ENCODE data around the gene DPEP1.

The DPEP1 gene

GRCh38 chr16:89576153-89577054 is 37.0 kb upstream of the DPEP1 start:
- Histone ChIP-seq H3K4me1 (ENCODE audit: control insufficient read depth in 1 of 2, insufficient read depth in 1 of 2, low read depth in 1 of 2, low read length in 1 of 2) (peaks cover 15 to 17% of the 10 kb centered on the region in 2 experiments), H3K9me3 (no peaks in the 10 kb centered on the region), H3K27ac (no peak overlapping the region), H3K36me3 (no peaks in the 10 kb centered on the region), H3K27me3 (peaks cover 74% of the 10 kb centered on the region), H3K4me3 (ENCODE audit: low read depth in 1 of 2, low read length in 1 of 2) (no peak overlapping the region)
- TF ChIP-seq CTCF (IDR thresholded peaks at IDR 0.05): no peak

DNA sequence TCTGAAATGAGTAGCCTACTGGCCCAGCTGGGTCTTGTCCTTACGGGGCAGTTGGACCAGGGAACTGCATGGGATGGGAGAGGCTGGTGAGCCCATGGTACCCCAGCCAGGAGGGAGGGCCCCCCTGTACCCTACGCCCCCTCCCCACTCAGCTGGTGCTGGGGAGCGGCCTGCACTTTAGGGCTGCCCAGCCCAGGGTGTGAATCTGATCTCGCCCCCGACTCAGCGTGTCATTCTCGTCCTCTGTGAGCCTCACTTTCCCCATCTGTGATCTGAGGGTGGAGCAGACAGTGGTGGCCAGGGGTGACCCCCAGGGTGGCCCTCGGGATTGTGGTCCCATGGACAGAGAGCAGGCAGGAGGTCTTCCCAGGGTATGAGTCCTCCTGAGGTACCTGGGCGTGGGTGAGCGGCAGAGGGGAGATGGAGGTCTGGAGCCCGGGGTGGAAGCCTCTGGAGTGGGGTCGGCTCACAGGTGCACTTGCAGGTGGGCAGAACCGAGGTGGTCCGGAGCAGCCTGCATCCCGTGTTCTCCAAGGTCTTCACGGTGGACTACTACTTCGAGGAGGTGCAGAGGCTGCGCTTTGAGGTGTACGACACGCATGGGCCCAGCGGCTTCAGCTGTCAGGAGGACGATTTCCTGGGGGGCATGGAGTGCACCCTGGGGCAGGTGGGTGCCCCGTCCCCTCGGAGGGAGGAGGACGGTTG is 36.2 kb upstream of the DPEP1 start:
- Histone ChIP-seq H3K9me3 (no peaks in the 10 kb centered on the region), H3K36me3 (no peaks in the 10 kb centered on the region), H3K4me3 (ENCODE audit: low read depth in 1 of 2, low read length in 1 of 2) (no peak overlapping the region), H3K4me1 (ENCODE audit: control insufficient read depth in 1 of 2, insufficient read depth in 1 of 2, low read depth in 1 of 2, low read length in 1 of 2) (peaks cover 11 to 12% of the 10 kb centered on the region in 2 experiments), H3K27me3 (peaks cover 67% of the 10 kb centered on the region), H3K27ac (no peak overlapping the region)
- TF ChIP-seq CTCF (IDR thresholded peaks at IDR 0.05): no peak

- no peaks in the 10 kb centered on the region for H3K9me3 ChIP-seq
- H3K36me3 ChIP-seq: no peaks in the 10 kb centered on the region
- no peak overlapping the region for H3K27ac ChIP-seq
- H3K4me1 ChIP-seq (ENCODE audit: control insufficient read depth in 1 of 2, insufficient read depth in 1 of 2, low read depth in 1 of 2, low read length in 1 of 2): peaks cover 6 to 11% of the 10 kb centered on the region in 2 experiments
- H3K4me3 ChIP-seq (ENCODE audit: low read depth in 1 of 2, low read length in 1 of 2): no peak overlapping the region
- TF ChIP-seq CTCF (IDR thresholded peaks at IDR 0.05): no peak
- peaks cover 45% of the 10 kb centered on the region for H3K27me3 ChIP-seq
These were observed 34.1 kb upstream of the DPEP1 start for GRCh38 chr16:89579351-89579750.

DNA sequence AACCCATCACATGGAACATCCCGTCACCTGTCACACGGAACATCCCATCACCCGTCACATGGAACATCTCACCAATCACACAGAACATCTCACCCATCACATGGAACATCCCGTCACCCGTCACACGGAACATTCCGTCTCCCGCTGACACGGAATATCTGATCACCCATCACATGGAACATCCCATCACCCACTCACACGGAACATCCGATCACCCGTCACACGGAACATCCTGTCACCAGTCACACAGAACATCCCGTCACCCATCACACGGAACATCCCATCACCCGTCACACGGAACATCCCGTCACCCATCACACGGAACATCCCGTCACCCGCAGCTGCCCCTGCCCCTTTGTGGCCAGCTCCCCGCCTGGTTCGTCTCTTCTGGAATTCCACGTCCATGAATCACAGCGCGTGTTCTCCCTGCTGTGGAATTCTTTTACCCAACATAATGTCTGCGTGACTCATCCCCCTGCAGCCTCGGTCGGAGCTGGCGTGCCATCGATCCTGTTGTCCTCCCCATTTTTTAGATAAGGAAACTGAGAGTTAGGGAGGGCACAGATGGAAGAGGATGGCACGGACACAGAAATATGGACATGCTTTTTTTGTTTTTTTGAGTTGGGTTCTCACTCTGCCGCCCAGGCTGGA is 32.3 kb upstream of the DPEP1 start:
- Histone ChIP-seq H3K36me3 (no peaks in the 10 kb centered on the region), H3K4me1 (ENCODE audit: control insufficient read depth in 1 of 2, insufficient read depth in 1 of 2, low read depth in 1 of 2, low read length in 1 of 2) (no peaks in the 10 kb centered on the region), H3K27me3 (peaks cover 27% of the 10 kb centered on the region), H3K4me3 (ENCODE audit: low read depth in 1 of 2, low read length in 1 of 2) (no peak overlapping the region), H3K27ac (no peak overlapping the region), H3K9me3 (no peaks in the 10 kb centered on the region)
- no peak for TF ChIP-seq CTCF (IDR thresholded peaks at IDR 0.05)

DNA sequence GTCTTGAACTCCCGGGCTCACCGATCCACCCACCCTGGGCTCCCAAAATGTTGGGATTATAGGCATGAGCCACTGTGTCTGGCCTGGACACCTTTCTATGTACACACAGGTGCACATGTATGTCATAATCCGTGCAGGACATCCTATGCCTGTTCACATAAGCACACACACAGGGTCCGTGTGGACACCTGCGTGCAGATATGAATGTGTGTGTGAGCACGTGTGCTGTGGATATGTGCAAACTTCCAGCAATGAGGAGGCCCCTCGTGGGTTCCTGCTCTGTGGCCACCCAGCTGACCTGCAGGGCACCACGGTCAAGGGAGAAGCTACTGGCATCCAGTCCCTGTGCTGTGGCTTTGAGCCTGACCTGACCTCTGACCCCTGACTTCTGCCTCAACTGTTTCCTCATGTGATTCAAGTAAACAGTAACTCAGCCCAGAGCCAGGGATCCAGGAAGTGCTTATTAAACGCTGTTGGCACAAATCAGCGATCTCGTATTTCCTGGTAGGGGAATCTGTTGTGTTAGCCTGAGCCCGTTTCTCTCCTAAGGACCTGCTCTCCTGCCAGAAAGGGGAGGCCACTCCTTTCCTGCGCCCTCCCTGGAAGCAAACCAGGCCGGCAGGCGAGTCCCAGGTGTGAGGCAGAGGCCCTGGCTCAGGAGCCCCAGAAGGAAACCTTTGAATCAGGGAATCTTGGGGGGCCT is 31.4 kb upstream of the DPEP1 start:
- H3K36me3 ChIP-seq: no peaks in the 10 kb centered on the region
- no peaks in the 10 kb centered on the region for H3K4me1 ChIP-seq (ENCODE audit: control insufficient read depth in 1 of 2, insufficient read depth in 1 of 2, low read depth in 1 of 2, low read length in 1 of 2)
- H3K9me3 ChIP-seq: no peaks in the 10 kb centered on the region
- H3K27me3 ChIP-seq: peaks cover 19% of the 10 kb centered on the region
- H3K4me3 ChIP-seq (ENCODE audit: low read depth in 1 of 2, low read length in 1 of 2): no peak overlapping the region
- H3K27ac ChIP-seq: no peak overlapping the region
- no peak for TF ChIP-seq CTCF (IDR thresholded peaks at IDR 0.05)
